ENCODE measurements around the gene BTBD9.
"Not testable (repeated sequence)": the region's sequence is repeated elsewhere in the genome, so short reads cannot be mapped to it uniquely, and the experiment has no call there.

BTBD9 gene

DNA sequence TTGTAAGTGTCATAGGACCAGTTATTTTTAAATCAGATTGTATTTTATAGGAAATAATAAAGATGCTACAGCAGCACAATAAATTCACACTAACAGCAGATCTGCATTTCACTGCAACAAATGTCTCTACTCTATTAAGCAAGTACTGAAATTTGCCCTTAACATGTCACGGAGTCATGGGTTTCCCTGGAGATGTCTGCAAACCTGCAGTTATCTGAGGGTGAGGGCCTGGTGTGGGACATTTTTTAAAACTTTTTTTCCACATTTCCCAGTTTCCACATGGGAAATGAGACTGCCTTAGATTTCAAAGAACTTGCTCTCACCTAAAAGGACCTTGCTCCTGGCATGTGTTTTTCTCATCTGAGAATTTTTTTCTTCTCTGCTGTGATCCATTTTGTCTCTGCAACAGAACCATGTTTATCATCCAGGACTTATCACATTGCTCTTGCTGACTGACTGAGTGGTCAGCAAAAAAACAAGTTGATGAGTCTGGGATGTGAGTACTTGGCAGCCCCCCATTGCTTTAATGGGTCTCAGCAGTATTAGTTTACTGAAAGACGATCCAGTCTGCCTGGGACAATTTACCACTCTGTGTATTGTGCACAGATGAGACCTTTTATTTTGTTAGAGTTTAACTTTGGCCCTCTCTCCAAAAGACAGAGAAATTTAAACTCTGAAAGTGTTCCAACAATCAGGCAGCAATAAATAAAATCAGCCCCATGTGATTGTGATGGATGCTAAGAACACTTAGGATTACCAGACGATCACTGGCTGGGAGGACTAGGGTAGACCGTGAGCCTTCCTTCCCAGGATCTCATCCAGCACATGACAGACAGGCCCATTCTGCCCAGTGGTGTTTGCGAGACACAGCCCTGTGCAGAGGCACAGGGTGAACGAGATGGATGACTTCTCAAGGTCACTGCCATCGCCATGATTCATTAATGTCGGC is 268.8 kb downstream of the BTBD9 start:
- DNase-seq, result no peak

DNA sequence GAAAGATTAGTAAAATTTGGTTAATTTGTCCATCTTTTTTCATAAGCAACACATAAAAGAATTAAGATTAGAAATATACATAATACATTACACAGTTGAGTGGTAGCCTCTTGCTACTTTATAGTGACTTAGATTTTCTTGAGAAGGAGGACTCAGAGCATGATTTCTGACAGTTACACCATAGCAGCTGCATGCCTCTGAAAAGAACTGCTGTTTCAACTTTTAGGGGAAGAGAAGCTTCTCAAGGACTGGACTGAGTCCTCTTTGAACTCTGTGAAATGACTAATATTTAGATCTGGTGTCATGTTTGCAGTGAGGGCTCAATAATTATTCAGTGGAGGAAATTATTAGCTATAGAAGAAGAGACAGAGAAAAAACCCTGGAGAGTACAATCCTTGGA is 272.5 kb downstream of the BTBD9 start:
- DNase-seq, result no peak

DNA sequence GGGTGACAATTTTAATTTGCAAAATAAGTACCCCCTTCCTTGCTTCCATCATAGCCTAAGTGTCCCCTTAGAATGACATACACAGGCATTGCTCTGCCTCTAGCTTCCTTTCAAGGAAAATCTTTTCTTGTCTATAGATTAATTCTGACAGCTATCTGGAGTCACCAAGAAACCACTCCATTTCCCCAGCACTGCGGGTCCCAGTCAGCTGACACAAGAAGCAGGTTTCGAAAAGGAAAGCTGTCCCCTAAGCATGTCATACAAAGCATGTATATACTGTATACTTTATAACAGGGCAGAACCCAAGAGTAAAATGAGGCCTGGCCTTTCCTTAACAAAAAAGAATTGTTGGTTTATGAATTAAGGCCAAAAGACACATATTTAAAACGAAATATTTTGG is 273.5 kb downstream of the BTBD9 start:
- DNase-seq, result no peak

DNA sequence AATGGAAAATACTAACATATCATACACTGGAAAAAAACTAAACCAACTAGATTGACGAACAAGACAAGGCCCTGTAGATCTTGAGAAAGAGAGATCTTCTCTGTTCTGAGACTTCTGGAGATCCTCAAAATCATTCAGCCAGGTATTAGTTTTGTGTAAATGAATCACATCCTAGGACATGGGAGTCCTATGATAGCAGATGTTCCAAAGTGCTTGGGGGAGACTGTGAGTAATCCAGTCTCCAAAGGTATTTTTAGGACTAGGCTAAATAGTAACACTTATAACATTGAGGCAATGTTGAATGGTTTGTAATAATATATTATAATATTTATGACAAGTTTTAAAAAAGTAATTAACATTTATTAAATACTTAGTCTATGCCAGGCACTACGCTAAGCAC is 275.0 kb downstream of the BTBD9 start:
- no peak for DNase-seq

DNA sequence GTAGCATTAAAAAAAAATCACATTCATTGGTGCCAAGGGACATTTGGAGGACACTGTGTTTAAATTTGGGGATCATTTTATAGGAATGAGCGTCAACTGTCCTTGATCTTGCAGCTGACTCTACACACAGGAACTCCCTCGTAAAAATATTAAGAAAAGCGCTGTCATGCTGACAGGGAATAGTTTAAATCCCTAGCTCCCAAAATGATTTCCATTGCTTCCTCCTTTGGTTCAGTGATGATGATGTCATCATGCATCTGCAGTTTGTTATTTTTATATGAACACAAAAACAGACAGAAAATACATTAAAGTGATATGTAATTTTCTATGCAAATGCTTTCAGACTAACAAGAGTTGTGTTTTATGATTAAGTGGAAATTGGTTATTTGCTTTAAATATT is 275.6 kb downstream of the BTBD9 start:
- DNase-seq, result no peak

DNA sequence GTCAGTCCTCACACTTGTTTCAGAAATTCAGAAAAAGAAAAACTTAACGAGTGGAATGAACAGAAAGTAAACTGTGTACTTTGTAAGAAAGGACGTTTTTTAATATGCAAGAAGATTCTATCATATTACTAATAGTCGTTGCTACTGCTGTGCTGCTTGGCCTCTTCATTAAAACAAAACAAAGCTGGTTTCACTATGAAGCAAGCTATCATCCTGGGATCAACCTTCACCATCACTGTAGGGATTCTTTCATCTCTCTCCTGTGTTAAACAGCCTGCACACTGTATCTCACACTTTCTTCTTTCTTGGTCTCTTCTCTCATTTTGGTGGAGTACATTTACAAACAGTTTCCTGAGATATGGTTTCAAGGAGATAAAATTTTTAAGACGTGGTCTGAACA is 284.2 kb downstream of the BTBD9 start:
- no peak for DNase-seq

DNA sequence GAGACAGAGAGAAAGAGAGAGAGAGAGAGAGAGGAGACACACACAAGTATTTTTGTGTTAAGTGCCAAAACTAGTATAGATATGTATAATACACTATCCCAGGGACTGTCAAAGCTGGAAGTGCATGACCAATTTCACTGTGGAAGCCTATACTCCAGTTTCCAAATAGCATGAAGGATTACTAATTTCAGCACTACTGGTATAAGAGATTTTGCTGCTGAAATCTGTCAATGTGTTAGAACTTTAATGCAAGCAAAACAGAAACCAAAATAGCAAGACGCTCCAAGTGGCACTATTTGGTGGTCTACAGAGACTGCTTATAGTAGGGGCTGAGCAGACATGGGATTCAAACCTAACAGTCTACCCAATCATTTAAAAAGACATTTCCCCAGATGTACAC is 284.8 kb downstream of the BTBD9 start:
- no peak for DNase-seq

DNA sequence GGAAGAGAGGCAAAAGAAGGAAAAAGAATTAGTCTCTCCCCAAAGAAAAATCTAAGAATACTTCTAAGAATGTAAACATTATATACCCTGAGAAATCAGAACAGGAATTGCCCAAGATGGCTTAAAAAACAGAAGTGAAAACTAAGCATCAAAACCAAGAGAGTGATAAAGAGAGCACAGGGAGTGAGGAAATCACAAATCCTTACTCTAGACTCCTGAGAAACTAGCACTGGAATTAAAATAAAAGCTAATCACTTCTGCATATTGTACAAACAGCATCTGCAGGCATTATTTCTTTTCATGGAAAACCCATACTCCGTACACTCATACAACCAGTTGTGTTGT is 285.7 kb downstream of the BTBD9 start:
- DNase-seq, result no peak

DNA sequence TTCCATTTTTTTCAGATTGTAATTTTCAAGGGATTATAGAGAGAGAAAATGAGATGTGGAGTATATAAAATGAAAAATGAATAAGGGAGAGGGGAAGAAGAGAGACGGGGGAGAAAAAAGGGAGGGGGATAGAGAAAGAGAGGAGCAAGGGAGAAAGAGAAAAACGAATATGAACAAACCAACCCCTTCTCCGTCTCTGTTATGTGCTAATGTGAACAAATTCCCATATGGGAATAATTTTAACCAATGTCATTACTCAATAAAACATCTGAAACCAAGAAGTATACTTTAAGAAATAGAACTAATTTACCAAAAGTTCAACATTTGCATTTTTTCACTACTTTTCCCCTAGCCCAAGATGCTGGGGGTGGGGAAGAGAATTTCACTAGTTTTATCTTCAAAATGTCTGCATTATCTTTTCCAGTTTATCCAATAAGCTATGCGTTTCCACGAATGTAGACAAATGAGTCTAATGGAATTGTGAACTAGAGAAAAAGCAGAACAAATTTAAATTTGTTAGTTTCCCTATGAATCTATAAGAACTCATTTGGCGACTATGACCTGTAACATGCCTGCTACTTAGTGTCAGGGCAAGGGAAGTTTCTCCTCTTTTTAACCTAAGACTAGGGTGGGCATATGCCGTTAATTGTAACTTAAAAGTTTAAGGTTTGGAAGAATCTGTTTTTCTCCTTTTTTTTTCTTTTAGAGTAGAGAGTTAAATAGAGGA is 286.3 kb downstream of the BTBD9 start:
- DNase-seq, result no peak

DNA sequence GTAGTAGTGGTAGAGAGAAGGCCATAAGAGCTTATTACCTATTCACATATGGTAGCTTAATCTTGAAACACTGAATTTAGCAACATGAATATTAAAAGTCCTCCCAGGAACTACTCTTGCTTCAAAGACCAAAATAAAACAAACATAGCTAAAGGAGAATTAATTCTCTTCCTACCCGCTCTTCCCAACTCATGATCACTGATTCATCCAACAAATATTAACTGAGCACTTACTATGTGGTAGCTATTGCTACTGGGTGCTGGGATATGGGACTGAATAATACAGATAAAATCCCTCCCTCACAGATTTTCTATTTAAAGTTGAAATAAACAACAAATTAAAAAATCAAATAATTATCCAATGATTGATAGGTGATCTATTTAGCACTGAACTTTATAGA is 287.1 kb downstream of the BTBD9 start:
- no peak for DNase-seq

DNA sequence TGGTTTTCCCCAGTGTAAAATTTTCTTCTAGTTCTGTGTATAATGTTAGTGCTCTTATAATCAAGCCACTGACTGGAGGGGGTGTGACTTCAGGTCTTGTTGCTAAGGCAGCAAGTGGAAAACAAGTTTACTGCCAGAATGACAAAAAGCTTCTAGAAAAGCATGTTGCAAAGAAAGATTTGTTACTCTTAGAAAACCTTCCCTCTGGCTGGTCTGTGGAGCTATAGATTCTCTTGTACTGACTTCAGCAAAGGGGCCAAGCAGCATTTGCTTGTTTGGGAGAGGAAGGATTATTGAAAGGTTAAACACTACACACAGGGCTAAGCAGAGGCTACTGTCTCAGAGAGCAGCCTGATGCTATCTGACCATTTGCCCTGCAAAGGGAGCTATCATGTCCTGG is 288.8 kb downstream of the BTBD9 start:
- DNase-seq, result no peak

DNA sequence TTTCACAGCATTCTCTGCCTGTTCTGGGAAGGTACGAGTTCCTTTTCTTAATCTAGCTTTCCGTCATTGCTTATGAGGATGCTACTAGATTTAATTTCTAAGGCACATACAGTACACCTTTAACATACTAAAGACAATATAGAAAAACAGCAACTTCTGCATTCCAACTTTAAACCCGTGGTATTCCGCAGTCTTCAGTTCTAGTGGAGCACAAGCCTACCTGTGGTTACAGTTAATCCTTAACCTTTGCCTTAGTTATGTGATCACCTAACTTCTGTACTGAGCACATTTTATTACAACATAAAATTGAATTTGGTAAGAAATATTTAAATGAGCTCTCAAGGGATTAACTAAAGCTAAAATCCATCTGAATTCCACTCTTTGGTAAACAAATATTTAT is 289.5 kb downstream of the BTBD9 start:
- no peak for DNase-seq

DNA sequence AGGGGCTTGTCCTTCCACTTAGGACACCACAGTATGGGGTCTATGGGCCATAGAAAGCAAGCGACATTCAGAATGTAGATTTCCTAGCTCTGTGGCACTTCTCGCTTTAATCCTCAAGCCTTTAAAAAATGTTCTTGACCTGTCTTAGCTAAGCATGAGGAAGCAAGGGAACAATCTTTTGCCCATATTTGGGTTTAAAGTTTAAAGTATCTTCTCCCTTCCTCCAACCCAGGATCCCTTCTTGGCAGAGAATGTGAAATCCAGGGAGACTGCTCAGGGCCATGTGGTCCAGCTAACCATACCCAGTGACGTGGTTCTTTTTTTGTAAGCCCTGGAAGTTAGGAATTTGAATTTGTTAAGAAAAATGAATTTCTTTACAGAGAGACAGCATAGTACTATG is 289.9 kb downstream of the BTBD9 start:
- DNase-seq, result no peak

DNA sequence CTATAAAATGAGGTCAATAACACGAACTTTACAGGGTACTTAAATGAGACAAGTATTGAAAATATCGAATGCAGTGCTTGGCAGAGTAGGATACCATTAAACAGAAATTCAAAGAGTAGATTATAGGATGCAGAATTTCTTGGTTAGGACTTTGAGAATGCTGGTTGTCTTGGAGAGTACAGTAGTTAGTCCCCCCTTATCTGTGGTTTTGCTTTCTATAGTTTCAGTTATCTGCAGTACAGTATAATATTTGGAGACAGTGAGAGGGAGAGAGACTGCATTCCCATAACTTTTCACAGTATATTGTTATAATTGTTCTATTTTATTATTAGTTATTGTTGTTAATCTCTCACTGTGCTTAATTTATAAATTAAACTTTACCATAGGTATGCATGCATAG is 290.5 kb downstream of the BTBD9 start:
- DNase-seq, result no peak

DNA sequence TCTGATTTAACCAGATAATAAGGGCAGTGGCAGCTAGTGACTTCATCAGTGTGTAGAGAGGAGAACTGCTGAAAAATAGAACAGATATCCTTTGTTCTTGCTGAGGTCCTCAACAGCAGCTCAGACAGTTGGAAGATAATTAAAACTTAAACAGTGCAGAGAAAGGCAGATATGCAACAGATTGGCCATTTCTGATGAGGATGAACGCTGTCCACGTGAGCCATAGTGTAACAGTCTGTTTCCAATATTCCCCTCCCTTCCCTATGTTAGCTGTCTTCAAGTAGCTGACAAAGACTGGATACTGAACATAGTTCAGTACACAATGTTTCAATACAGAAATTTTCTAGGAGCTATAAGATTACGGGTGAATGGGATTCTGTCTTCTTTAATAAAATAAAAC is 291.4 kb downstream of the BTBD9 start:
- DNase-seq, result no peak

DNA sequence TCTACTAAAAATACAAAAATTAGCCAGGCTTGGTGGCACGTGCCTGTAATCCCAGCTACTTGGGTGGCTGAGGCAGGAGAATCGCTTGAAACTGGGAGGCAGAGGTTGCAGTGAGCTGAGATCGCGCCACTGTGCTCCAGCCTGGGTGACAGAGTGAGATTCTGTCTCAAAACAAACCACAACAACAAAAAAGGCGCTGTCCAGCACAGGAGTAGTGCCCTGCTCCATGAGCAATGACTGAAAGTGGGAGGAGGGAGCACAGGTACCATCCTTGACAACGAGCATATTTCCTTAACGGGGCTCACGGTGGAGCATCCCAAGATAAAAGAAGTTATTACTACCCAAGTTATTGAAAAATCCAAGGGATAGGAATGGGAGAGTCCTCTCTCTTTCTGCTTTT is 291.9 kb downstream of the BTBD9 start:
- not testable (repeated sequence) for DNase-seq

DNA sequence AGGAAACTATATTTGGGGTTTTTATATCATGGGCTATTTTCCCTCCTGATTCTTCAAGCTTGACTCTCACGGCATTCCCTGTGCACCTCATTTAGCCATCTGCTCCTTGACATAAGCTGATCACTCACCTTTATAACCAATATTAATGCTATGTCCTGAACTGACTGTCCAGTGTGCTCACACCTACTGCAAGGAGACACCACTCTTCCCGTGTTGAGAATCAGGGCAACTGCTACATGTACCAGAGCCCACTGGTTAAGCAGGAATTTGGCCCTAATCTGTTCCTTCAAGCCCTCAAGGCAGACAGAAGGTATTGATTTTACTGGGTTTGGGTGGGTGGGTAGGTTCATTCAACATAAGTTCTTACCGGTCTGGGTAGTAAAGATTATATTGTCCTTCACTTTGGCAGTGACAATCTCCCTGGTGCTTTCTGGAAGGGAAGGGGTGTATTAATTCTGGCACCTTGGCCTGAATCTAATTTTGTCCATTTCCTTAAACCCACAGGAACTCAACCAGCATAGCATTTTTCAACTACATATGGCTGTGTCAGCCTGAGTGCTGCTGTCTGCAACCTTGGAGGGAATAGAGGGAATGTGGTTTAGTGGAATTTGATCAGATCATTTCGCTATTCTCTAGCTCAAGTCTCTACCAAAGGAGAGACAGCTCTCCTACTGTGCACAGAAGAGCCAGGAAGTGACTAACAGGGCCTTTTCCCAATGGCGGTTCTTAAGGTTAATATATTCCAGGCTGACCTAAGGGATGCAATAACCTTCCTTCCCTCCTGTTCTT is 293.2 kb downstream of the BTBD9 start:
- DNase-seq, result no peak

DNA sequence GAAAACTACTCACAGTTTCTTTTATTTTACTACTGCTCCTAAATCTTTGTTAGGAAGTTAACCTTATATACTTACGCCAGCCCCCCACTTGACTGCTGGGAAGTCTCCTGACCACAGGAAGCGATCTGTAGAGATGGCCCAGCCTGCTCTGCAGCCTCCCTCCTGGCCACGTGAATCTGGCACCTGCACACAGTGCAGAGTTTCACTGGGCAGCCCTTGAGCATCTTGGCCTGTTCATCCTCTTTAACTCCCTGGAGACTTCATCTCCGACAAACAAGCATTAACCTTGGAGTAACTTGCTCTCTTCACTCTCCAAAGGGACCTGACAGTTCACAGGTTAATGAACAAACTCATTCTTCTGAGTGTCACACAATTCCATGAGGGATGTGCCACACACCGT is 294.1 kb downstream of the BTBD9 start:
- DNase-seq, result no peak

DNA sequence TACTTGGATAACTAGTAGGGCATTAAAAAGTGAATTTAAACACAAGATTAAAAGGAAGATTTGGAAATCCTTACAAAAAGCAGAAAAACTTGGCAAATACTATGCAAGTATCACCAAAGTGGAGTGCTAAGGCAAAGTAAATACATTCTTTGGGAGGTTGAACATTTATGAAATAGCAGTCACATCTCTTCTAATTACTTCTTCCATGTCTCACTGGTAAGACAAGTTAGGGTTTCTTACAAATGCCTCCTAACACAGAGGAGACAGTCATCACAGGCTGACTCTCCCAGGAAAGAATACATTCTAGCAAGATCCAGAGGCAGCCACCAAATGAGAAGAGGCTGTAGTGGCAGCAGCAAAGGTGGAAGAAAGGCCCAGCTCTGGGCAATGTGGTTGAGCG is 298.2 kb downstream of the BTBD9 start:
- no peak for DNase-seq

DNA sequence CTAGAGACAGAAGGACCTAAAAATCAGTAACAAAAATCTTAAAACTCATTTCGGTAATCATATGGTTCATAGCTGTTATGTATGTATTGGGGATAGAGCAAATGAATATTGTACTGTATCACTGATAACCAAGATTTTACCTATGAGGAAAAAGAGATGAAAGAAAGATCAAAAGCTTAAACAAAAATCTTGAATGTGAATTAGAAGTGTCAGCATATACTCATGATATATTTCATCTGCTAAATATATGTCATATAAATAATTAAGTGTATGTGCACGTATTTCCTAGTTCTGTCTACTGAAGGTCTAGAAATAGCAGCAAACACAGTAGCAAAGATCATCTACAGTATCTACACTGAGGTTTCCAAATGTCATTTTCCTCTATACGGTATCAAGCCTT is 299.8 kb downstream of the BTBD9 start:
- no peak for DNase-seq

DNA sequence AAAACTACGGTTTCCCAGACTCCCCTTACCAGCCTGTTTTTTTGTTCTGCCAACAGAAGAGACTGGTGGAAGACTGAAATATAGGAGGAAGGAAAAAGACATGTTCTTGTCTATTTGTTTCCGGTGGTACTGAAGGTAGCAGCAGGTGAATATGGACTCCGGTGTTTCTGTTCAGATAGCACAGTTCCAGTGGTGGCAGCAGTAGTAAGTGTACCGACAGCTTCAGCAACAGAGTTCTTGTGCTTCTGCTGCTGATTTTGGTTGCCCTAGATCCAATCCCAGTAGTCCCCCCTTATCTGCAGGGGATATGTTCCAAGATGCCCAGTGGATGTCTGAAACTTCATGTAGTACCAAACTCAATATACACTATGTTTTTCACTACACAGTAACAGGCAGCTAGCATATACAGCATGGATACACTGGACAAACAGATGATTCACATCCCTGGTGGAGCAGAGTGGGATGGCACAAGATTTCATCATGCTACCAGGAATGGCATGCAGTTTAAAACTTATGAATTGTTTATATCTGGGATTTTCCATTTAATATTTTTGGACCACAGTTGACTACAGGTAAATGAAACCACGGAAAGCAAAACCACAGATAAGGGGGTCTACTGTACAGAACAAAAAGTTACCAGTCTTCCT is 301.8 kb downstream of the BTBD9 start:
- DNase-seq, result no peak

DNA sequence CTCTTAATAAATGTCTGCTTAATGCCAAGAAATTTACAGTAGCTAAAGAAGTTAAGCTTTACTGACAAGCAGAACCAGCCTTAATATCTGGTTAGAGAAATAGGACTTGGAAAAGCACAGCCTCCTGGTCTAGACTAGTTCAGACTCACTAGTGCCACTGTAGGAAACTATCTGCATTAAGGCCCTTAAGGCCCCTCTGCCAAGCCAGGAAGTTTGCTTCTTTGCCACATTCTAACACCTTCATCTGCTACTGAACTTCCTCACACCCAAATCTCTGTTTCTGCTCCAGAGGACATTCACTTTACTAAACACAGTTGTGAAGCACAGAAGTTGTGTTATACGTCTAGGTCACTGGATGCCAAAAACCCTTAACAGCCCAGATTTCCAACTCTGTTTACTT is 302.8 kb downstream of the BTBD9 start:
- no peak for DNase-seq

DNA sequence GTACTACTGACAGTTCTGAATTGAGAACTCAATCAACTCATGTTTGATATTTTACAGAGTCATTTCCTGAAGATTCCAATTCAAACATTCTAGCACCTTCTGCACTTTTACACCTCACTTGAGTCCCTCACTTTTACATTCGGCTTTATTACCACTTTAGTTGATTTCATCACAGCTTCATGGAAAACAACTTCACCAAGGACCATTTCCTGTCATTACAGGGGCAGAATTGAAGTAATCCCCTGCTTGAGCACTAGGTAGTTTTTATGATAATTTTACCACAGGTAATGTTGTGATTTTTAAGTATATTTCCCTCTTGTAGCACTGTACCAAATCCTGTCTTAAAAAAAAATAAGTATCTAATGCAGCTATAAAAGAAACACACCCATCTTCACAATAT is 312.9 kb downstream of the BTBD9 start:
- DNase-seq, result no peak

Data from NCI-H526 (cell line).